ENCODE data around the gene RXRA.

The RXRA gene

DNA sequence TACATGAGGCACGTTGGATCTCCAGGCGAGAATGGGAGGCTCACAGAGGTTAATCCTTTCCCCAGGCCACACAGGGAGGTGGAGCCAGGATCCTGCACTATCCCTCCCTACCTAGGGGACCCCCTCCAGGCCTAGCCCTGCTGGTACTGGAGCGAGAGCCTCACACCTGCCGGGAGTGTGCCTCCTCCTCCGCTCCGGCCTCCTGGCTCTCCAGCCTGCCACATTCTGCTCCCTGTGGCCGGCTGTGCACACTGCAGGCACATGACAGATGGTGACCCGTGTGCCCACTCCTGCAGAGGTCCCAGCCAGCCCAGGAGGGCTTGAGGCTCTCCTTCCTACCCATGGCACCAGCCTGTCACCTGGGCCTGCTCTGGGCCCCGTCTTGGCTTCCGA, 93.4 kb downstream of the RXRA start:
- TF ChIP-seq SIN3A (IDR thresholded peaks at IDR 0.05; ENCODE audit: borderline replicate concordance, insufficient read depth, low read length) (no peak), POLR2AphosphoS5 (IDR thresholded peaks at IDR 0.05; ENCODE audit: low read depth, low read length) (no peak), FOXP2 (optimal IDR thresholded peaks at IDR 0.05; ENCODE audit: borderline replicate concordance, extremely low read depth, extremely low read length, insufficient read depth) (no peak), TAF1 (IDR thresholded peaks at IDR 0.05; ENCODE audit: borderline replicate concordance, insufficient read depth, low read length) (no peak), REST (IDR thresholded peaks at IDR 0.05; ENCODE audit: insufficient read depth in 1 of 2, low read depth in 2 of 2, low read length in 2 of 2) (no peak)

DNA sequence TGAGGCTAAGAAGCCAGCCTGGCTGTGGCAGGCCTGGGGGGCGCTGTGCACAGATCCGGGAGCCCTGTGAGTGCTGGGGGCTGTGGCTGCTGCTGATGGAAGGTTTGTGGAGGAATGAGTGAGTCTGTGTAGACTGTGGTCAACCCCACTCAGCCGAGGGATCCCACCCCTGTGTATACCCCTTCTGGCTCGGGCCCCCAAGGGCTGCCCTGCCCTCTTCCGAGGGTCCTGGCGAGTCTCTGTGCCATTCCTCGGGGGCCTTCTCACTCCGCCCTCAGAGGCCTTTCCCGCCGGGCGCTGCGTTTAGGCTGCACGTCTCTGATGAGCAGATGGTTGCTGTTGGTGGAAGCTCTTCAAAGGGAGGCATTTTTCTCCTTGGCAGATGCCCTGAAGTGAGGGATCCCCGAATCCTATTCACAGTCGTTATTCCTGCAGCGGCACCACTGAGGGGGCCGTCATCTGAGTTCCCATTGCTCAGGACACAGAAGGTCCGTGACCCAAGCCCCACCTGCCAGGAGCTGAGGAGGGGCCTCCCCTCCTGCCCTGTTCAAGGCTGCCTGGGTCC, 94.1 kb downstream of the RXRA start:
- TF ChIP-seq REST (IDR thresholded peaks at IDR 0.05; ENCODE audit: insufficient read depth in 1 of 2, low read depth in 2 of 2, low read length in 2 of 2) (no peak), SIN3A (IDR thresholded peaks at IDR 0.05; ENCODE audit: borderline replicate concordance, insufficient read depth, low read length) (no peak), TAF1 (IDR thresholded peaks at IDR 0.05; ENCODE audit: borderline replicate concordance, insufficient read depth, low read length) (no peak), FOXP2 (optimal IDR thresholded peaks at IDR 0.05; ENCODE audit: borderline replicate concordance, extremely low read depth, extremely low read length, insufficient read depth) (no peak), POLR2AphosphoS5 (IDR thresholded peaks at IDR 0.05; ENCODE audit: low read depth, low read length) (no peak)

DNA sequence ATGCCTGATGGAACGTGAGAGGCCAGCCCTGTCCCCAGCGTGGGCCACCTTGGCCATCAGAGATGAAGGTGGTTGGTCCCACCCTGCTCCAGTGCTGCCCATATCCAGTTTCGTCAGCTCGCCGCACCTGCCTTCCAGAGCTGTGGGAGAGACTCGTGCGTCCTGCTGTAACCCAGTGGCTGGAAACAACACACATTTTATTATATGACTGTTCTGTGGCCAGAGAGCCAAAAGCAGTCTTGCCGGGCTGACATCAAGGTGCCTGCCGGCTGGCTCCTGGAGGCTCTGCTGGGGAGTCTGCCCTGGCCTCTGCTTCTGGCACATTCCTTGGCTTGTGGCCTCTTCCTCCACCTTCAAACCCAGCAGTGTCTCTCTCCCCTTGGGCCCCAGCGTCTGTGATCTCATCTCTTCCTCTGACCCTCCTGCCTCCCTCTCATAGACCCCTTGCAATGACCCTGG, 94.7 kb downstream of the RXRA start:
- TF ChIP-seq SIN3A (IDR thresholded peaks at IDR 0.05; ENCODE audit: borderline replicate concordance, insufficient read depth, low read length): no peak
- no peak for TF ChIP-seq TAF1 (IDR thresholded peaks at IDR 0.05; ENCODE audit: borderline replicate concordance, insufficient read depth, low read length)
- TF ChIP-seq REST (IDR thresholded peaks at IDR 0.05; ENCODE audit: insufficient read depth in 1 of 2, low read depth in 2 of 2, low read length in 2 of 2): no peak
- TF ChIP-seq POLR2AphosphoS5 (IDR thresholded peaks at IDR 0.05; ENCODE audit: low read depth, low read length): no peak
- TF ChIP-seq FOXP2 (optimal IDR thresholded peaks at IDR 0.05; ENCODE audit: borderline replicate concordance, extremely low read depth, extremely low read length, insufficient read depth): no peak

- no peak for TF ChIP-seq TAF1 (IDR thresholded peaks at IDR 0.05; ENCODE audit: borderline replicate concordance, insufficient read depth, low read length)
- no peak for TF ChIP-seq POLR2AphosphoS5 (IDR thresholded peaks at IDR 0.05; ENCODE audit: low read depth, low read length)
- no peak for TF ChIP-seq REST (IDR thresholded peaks at IDR 0.05; ENCODE audit: insufficient read depth in 1 of 2, low read depth in 2 of 2, low read length in 2 of 2)
- no peak for TF ChIP-seq SIN3A (IDR thresholded peaks at IDR 0.05; ENCODE audit: borderline replicate concordance, insufficient read depth, low read length)
- TF ChIP-seq FOXP2 (optimal IDR thresholded peaks at IDR 0.05; ENCODE audit: borderline replicate concordance, extremely low read depth, extremely low read length, insufficient read depth): no peak
Observed at GRCh38 chr9:134421888-134422287, 95.6 kb downstream of the RXRA start.
